ENCODE results near the gene GDF3.
"Not testable (repeated sequence)": the region's sequence is repeated elsewhere in the genome, so short reads cannot be mapped to it uniquely, and the experiment has no call there.

Gene GDF3

GRCh38 chr12:7695566-7696197 lies at the start of gene GDF3:
Gene GDF3 (minus strand): TSS chr12:7695775. CDS start chr12:7695728, 47 bp downstream.
- no peak for DNase-seq

- DNase-seq, result no peak
Measured at GRCh38 chr12:7732993-7733392, 37.4 kb upstream of the GDF3 start.

- no peak for DNase-seq
Measured at GRCh38 chr12:7731486-7731885, 35.9 kb upstream of the GDF3 start.

- DNase-seq, result not testable (repeated sequence)
Measured at GRCh38 chr12:7730984-7731383, 35.4 kb upstream of the GDF3 start.

DNA sequence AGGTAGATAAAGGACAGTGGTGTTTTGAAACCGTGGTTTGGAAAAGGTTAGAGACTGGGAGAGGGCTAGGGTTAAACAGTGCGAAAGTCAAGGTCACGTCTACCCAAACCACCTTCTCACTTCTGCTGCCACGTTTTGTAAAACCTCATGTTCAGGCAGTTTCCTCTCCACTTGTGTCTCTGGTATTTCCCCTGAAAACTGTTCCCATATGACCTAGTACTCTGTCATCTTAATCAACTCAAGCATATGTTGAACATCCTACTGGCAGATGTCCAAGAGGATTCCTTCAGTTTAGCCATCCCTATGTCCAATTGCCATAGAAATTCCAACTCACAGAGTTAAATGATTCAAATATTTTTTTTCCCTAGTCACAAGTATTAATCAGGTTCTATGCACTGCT lies 34.2 kb upstream of the GDF3 start:
- DNase-seq, result no peak

DNA sequence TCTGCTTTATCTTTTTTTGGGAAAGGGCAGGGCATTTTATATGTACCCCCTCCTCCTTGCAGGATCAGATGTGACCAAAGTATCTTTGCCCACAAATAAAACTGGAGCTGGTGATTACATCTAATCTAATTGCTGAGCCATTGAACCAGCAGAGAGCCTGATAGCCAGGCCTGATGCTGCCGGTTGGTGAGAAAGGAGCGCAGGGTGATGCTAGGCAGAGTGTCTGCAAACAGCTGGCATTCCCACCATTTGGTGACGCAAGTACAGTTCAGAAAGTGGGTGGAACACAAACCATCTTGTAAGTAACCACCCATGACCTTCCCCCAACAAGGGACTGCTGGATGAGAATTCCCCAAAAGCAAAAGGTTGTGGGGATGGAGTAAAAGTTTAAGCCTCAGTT lies 28.4 kb upstream of the GDF3 start:
- DNase-seq, result no peak

- DNase-seq, result no peak
Measured at GRCh38 chr12:7719946-7720730, 24.6 kb upstream of the GDF3 start.

- no peak for DNase-seq
Measured at GRCh38 chr12:7716381-7716780, 20.8 kb upstream of the GDF3 start.

- no peak for DNase-seq
Measured at GRCh38 chr12:7712841-7713442, 17.4 kb upstream of the GDF3 start.

DNA sequence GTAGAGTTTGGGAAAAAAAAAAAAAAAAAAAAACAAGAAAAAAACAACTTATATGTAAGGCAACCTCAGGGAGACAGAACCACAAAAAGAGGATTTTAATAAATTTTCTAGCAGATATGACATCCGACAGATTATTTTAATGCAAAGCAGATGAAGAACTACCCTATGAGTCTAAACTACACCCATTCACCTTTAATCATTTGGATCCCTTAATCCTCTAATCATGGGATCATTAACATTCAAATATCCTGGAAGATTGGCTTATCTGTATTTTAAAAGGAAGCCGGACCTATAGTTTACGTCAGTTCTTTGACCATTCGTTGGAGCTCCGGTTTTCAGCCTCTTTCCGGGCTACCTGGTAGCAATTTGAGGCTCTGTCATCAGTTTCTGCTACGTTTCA lies 15.6 kb upstream of the GDF3 start, which contains the start of gene DPPA3:
TSS of gene DPPA3 (plus strand) at position 301 of the 400 bp plus-strand sequence. CDS start 138 bp downstream, outside the sequence.
- no peak for DNase-seq

- no peak for DNase-seq
Measured at GRCh38 chr12:7709969-7710675, 14.5 kb upstream of the GDF3 start.

DNA sequence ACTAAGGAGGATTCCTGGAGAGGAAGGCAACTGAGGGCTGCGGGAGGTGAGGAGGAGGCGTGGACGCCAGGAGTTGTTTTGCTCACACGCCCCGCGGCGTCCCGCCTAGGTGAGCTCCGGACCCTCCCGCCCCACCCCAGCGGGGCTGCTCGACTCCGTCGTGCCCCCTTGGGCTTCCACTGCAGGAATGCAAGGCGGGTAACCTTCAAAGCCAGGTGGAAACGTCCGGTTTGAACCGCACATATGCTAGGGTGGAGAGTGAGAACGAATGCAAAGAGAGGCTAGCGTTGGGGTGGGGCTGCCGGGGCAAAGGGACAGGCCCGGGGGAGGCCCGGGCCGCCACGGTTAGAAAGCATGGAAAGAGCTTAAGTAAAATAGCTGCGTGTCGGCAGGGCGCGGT lies 10.3 kb upstream of the GDF3 start:
- no peak for DNase-seq

GRCh38 chr12:7695237-7695560 lies 376 bp downstream of the GDF3 start:
- no peak for DNase-seq

DNA sequence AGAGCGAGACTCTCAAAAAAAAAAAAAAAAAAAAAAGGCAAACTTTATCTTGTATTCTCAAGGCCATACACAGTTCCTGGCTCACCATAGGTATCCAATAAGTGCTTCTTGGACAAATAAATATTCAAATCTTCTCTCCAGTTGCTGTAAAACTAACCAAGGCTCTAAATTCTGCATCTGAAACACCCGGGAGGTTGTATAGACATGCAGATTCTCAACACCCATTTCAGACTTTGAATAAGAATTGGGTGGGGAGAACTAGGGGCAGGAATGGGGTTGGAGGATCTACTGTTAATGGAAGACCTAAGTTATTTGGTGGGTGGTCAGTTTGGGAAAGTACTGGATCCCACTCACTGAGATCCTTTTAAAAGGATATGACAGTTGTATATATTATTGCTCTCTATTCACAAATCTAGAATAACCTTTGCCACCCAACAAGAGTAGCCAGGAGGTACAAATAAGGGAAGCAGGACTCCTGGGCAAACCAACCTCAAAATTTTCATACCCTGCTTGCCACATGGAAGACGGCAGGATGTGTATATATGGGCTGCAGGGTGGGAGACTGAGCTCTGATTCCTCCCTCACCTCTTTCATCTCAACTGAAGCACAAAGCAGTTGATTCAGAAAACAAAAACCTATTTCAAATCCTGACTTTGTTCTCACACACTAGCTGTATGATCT lies 879 bp downstream of the GDF3 start:
- DNase-seq, result no peak

GRCh38 chr12:7693793-7694192 lies 1.8 kb downstream of the GDF3 start:
- no peak for DNase-seq

GRCh38 chr12:7681535-7681934 lies 14.0 kb downstream of the GDF3 start:
- DNase-seq, result no peak

GRCh38 chr12:7679251-7680045 lies 16.1 kb downstream of the GDF3 start:
- no peak for DNase-seq

DNA sequence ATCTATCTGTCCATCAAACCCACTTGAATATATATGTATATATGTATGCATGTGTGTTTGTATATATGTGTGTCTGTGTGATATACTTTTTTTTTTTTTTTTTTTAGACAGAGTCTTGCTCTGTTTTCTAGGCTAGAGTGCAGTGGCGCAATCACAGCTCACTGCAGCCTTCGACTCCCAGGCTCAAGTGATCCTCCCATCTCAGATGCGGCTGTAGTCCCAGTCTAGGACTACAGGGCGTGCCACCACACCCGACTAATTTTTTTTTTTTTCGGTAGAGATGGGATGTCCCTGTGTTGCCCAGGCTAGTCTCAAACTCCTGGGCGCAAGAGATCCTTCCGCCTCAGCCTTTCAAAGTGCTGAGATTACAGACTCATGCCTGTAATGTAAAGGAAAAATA lies 16.8 kb downstream of the GDF3 start:
- DNase-seq, result no peak

- peak; percentile 47 for DNase-seq
Measured at GRCh38 chr12:7677432-7677888, 18.1 kb downstream of the GDF3 start.

- not testable (repeated sequence) for DNase-seq
Measured at GRCh38 chr12:7675455-7675854, 20.1 kb downstream of the GDF3 start.

DNA sequence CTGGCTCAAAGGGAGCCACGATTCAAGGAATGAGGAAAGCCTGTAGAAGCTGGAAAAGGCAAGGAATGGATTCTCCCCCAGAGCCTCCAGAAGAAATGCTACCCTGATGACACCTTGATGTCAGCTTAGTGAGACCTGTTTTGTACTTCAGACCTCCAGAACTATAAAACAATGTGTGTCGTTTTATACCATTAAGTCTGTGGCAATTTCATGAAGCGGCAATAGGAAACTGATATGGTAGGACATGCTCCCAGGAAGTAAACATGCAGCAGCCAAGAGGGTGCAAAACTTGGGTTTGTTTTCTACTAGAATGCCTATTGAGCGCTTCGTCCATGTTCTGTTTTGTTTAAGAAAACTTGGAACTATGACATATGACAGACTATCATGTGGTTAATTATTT lies 27.4 kb downstream of the GDF3 start:
- no peak for DNase-seq

DNA sequence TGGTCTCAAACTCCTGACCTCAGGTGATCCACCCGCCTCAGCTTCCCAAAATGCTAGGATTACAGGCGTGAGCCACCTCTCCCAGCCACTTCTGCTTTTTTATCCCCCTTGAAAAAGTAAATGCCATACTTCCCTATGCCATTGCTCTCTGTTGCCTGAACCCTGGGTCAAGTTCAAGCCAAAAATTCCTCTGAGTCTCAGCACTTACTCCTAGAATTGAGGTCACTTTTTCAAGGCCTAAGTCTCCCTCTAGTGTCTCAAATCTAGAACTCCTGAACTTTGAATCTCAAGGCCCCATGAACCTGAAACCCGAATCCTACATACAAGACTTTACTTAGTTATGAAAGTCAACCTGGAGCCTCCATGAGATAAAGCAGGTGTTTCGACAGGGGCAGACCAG lies 28.4 kb downstream of the GDF3 start:
- DNase-seq, result no peak
